Smooth muscle cell (in vitro differentiated cells): Measurements from ENCODE around the gene SLC4A1. TPM values are rescaled to one million over a fixed set of nuclear protein-coding genes. Genes with fewer than 3 reads are reported as not detected.

Experiments used
- DNase-seq: peaks from one replicate; lab custom pipeline; 2025; ENCODE audit not compliant: unreplicated experiment; lab: John Stamatoyannopoulos, UW
- H2AFZ ChIP-seq: fragments of 200-600 bp; sonication (generic); 2 replicates; pipeline ENCODE4 v1.6.0; 2016; ENCODE audit warnings: antibody characterized with exemption, low read depth, mild to moderate bottlenecking
- H3F3A ChIP-seq: fragments of 200-600 bp; sonication (generic); 2 replicates; pipeline ENCODE4 v1.6.0; 2017; ENCODE audit warnings: antibody characterized with exemption, low read depth
- H3K27ac ChIP-seq: fragments of 200-600 bp; sonication (generic); 2 replicates; pipeline ENCODE4 v1.5.1; 2016; ENCODE audit warnings: low read depth, mild to moderate bottlenecking
- H3K27me3 ChIP-seq: fragments of 200-600 bp; sonication (generic); 2 replicates; pipeline ENCODE4 v1.6.1; 2016; ENCODE audit warnings: low read depth, mild to moderate bottlenecking
- H3K36me3 ChIP-seq: fragments of 200-600 bp; sonication (generic); 2 replicates; pipeline ENCODE4 v1.5.1; 2016; ENCODE audit warnings: low read depth
- H3K4me1 ChIP-seq: fragments of 200-600 bp; sonication (generic); 2 replicates; pipeline ENCODE4 v1.5.1; 2016; ENCODE audit warnings: low read depth
- H3K4me2 ChIP-seq: fragments of 200-600 bp; sonication (generic); 2 replicates; pipeline ENCODE4 v1.6.0; 2016; ENCODE audit warnings: mild to moderate bottlenecking
- H3K4me3 ChIP-seq: fragments of 200-600 bp; sonication (generic); 2 replicates; pipeline ENCODE4 v1.5.1; 2016; ENCODE audit warnings: mild to moderate bottlenecking
- H3K79me2 ChIP-seq: fragments of 200-600 bp; sonication (generic); 2 replicates; pipeline ENCODE4 v1.6.0; 2016; ENCODE audit warnings: low read depth, mild to moderate bottlenecking
- H3K9ac ChIP-seq: fragments of 200-600 bp; sonication (generic); 2 replicates; pipeline ENCODE4 v1.6.0; 2016; ENCODE audit warnings: low read depth
- H3K9me3 ChIP-seq: fragments of 200-600 bp; sonication (generic); replicated peaks from 2 replicates; pipeline ENCODE4 v1.5.1; 2016; ENCODE audit warnings: low read depth
- H4K20me1 ChIP-seq: fragments of 200-600 bp; sonication (generic); 2 replicates; pipeline ENCODE4 v1.6.0; 2016; ENCODE audit warnings: low read depth
- WGBS: methylation state at CpG from one replicate; pipeline ENCODE4 v1.1.7; 2016; ENCODE audit warnings: low lambda C conversion rate; 5-methylcytosine and 5-hydroxymethylcytosine counted together
- polyA plus RNA-seq: library from polyadenylated mRNA; unstranded; fragments of >200 nt; fragmentation: Nextera tagmentation; extraction: Ambion mirVana; gene quantifications from 2 replicates; pipeline ENCODE4 v1.2.1, GENCODE V29; 2016
- total RNA-seq: library from RNA; depleted of rRNA; stranded (reverse); fragments of >200 nt; gene quantifications from 2 replicates; pipeline ENCODE4 v1.2.3, GENCODE V29; 2014
- TF ChIP-seq, protein P1 (sequence below): fragments of 200-600 bp; sonication (generic); IDR thresholded peaks from 2 replicates; pipeline ENCODE4 v1.5.1; 2017; ENCODE audit warnings: borderline replicate concordance, mild to moderate bottlenecking, antibody characterized with exemption; ENCODE audit not compliant: insufficient read depth, poor library complexity, severe bottlenecking

SLC4A1 gene
- total and polyA plus RNA-seq, 2 experiments from 2014 or later = not detected

GRCh38 chr17:44258811-44259351 is 9.1 kb downstream of the SLC4A1 start:
- Histone ChIP-seq H3K4me3 (no peak overlapping the region), H3K79me2 (no peaks in the 10 kb centered on the region), H2AFZ (no peak overlapping the region), H3K9me3 (no peaks in the 10 kb centered on the region), H3K36me3 (no peaks in the 10 kb centered on the region), H4K20me1 (no peaks in the 10 kb centered on the region), H3K4me2 (no peak overlapping the region), H3K27ac (no peak overlapping the region), H3F3A (no peaks in the 10 kb centered on the region), H3K4me1 (no peaks in the 10 kb centered on the region), H3K9ac (no peak overlapping the region), H3K27me3 (peaks cover 3% of the 10 kb centered on the region)
- DNase-seq = no peak
- TF ChIP-seq, protein P1, sequence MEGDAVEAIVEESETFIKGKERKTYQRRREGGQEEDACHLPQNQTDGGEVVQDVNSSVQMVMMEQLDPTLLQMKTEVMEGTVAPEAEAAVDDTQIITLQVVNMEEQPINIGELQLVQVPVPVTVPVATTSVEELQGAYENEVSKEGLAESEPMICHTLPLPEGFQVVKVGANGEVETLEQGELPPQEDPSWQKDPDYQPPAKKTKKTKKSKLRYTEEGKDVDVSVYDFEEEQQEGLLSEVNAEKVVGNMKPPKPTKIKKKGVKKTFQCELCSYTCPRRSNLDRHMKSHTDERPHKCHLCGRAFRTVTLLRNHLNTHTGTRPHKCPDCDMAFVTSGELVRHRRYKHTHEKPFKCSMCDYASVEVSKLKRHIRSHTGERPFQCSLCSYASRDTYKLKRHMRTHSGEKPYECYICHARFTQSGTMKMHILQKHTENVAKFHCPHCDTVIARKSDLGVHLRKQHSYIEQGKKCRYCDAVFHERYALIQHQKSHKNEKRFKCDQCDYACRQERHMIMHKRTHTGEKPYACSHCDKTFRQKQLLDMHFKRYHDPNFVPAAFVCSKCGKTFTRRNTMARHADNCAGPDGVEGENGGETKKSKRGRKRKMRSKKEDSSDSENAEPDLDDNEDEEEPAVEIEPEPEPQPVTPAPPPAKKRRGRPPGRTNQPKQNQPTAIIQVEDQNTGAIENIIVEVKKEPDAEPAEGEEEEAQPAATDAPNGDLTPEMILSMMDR = no peak
- 88% methylated on average over 17 of the region's 17 CpGs for WGBS

GRCh38 chr17:44257815-44258760 is 9.8 kb downstream of the SLC4A1 start:
- H3F3A ChIP-seq = no peaks in the 10 kb centered on the region
- no peak for DNase-seq
- no peak overlapping the region for H2AFZ ChIP-seq
- H4K20me1 ChIP-seq = no peaks in the 10 kb centered on the region
- H3K4me3 ChIP-seq = no peak overlapping the region
- no peak overlapping the region for H3K9ac ChIP-seq
- TF ChIP-seq, protein P1 = no peak
- H3K27me3 ChIP-seq = peaks cover 3% of the 10 kb centered on the region
- H3K4me1 ChIP-seq = no peaks in the 10 kb centered on the region
- WGBS = 95% methylated on average over 23 of the region's 23 CpGs
- no peaks in the 10 kb centered on the region for H3K79me2 ChIP-seq
- no peaks in the 10 kb centered on the region for H3K9me3 ChIP-seq
- H3K4me2 ChIP-seq = no peak overlapping the region
- no peak overlapping the region for H3K27ac ChIP-seq
- H3K36me3 ChIP-seq = no peaks in the 10 kb centered on the region

GRCh38 chr17:44256671-44257070 is 11.3 kb downstream of the SLC4A1 start:
- 82% methylated on average over 4 of the region's 4 CpGs for WGBS
- Histone ChIP-seq H3K9ac (no peak overlapping the region), H3K9me3 (no peaks in the 10 kb centered on the region), H3K79me2 (no peaks in the 10 kb centered on the region), H3K36me3 (no peaks in the 10 kb centered on the region), H3K4me3 (no peak overlapping the region), H3F3A (no peaks in the 10 kb centered on the region), H4K20me1 (no peaks in the 10 kb centered on the region), H3K4me1 (no peaks in the 10 kb centered on the region), H2AFZ (no peak overlapping the region), H3K4me2 (no peak overlapping the region), H3K27ac (no peak overlapping the region), H3K27me3 (no peaks in the 10 kb centered on the region)
- TF ChIP-seq, protein P1 = no peak
- no peak for DNase-seq
